ENCODE measurements around the gene PRKG1.

- TF ChIP-seq CTCF (IDR thresholded peaks at IDR 0.05) (no peak), POLR2A (IDR thresholded peaks at IDR 0.05) (no peak)
These were observed 1205.8 kb downstream of the PRKG1 start for GRCh38 chr10:52280051-52280450.

All from Peyer's patch (tissue), 4 donors.